Uterus (tissue), 2 donors: ENCODE data around the gene VPS54.

Experiments used
- POLR2A ChIP-seq, 2 donors: fragments of 450-650 bp; IDR thresholded peaks; one replicate each; pipeline ENCODE4 v1.6.1; 2016; ENCODE audit warnings: antibody characterized with exemption in 2 of 2, mild to moderate bottlenecking in 1 of 2, moderate library complexity in 1 of 2
- TF ChIP-seq, protein P1 (sequence below), 4 experiments: fragments of 200-600 bp in 2 of 4; fragments of 450-650 bp in 2 of 4; sonication (generic) in 2 of 4; IDR thresholded peaks; one replicate each; pipeline ENCODE4 v1.5.1; 2016 to 2019; ENCODE audit warnings: antibody characterized with exemption in 4 of 4, mild to moderate bottlenecking in 2 of 4, moderate library complexity in 1 of 4

DNA sequence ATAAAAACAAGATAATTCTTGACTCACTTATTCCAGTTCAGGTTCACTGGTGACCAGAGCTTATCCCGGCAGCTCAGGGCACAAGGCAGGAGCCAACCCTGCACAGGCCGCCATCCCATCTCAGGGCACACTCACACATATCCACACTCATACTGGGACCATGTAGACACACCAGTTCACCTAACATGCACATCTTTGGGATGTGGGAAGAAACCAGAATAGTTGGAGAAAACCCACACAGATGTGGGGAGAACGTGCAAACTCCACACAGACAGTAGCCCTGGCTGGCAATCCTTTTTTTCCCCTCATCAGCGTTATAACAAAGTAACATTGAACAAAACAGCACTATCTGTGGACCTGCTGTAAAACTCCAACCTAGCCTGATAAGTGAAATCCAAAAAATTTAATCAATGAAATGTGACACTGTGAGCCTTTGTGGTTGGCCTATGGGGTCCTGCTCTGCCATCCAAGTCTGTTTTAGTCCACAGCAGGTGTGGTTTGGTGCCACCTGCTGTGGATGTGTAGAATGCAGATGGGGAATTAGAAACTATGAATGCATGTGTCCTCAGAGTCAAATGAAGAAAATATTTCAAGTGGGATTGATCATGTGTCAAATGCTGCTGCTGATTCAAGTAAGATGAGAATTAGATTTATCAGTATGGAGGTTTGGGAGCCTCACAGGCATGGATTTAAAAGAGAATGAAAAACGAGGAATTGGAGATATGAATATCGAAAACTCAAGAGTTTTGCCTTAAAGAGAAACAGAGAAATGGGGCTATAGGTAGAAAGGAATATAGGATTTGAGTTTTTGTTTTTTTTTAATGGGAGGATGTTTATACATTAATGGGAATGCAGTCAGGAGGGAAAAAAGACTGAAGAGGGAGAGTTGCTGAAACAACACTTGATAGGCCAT is 130.5 kb downstream of the VPS54 start:
- TF ChIP-seq, protein P1, sequence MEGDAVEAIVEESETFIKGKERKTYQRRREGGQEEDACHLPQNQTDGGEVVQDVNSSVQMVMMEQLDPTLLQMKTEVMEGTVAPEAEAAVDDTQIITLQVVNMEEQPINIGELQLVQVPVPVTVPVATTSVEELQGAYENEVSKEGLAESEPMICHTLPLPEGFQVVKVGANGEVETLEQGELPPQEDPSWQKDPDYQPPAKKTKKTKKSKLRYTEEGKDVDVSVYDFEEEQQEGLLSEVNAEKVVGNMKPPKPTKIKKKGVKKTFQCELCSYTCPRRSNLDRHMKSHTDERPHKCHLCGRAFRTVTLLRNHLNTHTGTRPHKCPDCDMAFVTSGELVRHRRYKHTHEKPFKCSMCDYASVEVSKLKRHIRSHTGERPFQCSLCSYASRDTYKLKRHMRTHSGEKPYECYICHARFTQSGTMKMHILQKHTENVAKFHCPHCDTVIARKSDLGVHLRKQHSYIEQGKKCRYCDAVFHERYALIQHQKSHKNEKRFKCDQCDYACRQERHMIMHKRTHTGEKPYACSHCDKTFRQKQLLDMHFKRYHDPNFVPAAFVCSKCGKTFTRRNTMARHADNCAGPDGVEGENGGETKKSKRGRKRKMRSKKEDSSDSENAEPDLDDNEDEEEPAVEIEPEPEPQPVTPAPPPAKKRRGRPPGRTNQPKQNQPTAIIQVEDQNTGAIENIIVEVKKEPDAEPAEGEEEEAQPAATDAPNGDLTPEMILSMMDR (IDR thresholded peaks at IDR 0.05) = peak; percentile 49 to 66 (median 58)
- no peak for TF ChIP-seq POLR2A (IDR thresholded peaks at IDR 0.05)
